Duodenal mucosa (tissue), 2 donors: ENCODE results near the gene AFAP1.

Source experiments
- H3K27ac ChIP-seq: one replicate; pipeline ENCODE4 v1.7.0; 2013; ENCODE audit warnings: low read depth, low read length
- H3K27me3 ChIP-seq, 2 donors: one replicate each; pipeline ENCODE4 v1.7.0; 2013; ENCODE audit warnings: low read length in 2 of 2, control low read depth in 1 of 2; ENCODE audit not compliant: insufficient read depth in 2 of 2, control insufficient read depth in 1 of 2
- H3K36me3 ChIP-seq, 2 donors: one replicate each; pipeline ENCODE4 v1.7.0; 2013; ENCODE audit warnings: low read length in 2 of 2, control low read depth in 1 of 2; ENCODE audit not compliant: insufficient read depth in 2 of 2, control insufficient read depth in 1 of 2
- H3K4me1 ChIP-seq, 2 donors: one replicate each; pipeline ENCODE4 v1.7.0; 2013; ENCODE audit warnings: low read length in 2 of 2, control low read depth in 1 of 2; ENCODE audit not compliant: insufficient read depth in 2 of 2, control insufficient read depth in 1 of 2
- H3K4me3 ChIP-seq, 2 donors: one replicate each; pipeline ENCODE4 v1.7.0; 2013; ENCODE audit warnings: low read length in 2 of 2, low read depth in 1 of 2
- H3K9ac ChIP-seq, 2 donors: one replicate each; pipeline ENCODE4 v1.7.0; 2013; ENCODE audit warnings: low read length in 2 of 2, low read depth in 1 of 2
- H3K9me3 ChIP-seq, 2 donors: one replicate each; pipeline ENCODE4 v1.7.0; 2013; ENCODE audit warnings: low read length in 2 of 2, control low read depth in 1 of 2; ENCODE audit not compliant: control insufficient read depth in 1 of 2

Gene AFAP1

DNA sequence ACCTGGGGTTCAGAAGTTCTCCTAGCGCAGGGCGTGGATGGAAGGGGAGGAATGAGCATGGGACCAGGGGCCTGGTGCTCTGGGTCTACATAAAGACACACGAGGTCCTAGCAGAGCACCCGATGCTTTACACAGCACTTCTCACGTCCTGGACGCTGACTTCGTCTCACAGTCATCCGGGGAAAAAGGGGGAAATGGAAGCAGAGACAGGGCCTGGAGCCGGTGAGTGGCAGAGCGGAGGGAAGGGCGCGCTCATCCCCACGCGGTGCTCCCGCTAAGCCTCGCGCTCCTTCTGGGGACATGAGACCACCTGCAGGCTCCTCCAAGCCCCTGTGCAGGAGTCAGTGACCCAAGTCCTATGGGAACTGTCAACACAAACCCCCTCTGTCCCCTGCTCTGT is 157.7 kb downstream of the AFAP1 start:
- Histone ChIP-seq H3K4me3 (no peak overlapping the region), H3K4me1 (peaks cover 14 to 20% of the 10 kb centered on the region in 2 donors), H3K9me3 (no peaks in the 10 kb centered on the region), H3K36me3 (peaks cover 11 to 29% of the 10 kb centered on the region in 2 donors), H3K9ac (no peak overlapping the region), H3K27me3 (no peaks in the 10 kb centered on the region), H3K27ac (no peak overlapping the region)

DNA sequence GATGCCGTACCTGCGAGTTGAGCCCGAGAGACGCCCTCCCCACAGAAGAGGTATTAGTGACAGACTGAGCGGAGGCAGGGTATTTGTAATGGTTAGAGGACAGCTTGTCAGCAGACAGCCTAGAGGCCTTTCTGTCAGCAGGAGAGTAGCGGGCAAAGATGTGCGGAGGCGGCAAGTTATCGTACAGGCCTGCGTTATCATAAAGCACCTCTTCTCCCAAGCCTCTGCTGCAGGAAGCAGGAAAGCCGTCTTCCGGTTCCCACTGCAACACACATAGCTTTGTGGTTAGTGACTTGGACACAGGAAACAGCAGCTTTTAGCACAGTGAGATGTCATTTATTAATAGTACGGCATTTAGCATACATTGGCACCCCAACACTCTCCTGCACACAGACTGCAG is 158.3 kb downstream of the AFAP1 start:
- H3K27ac ChIP-seq = no peak overlapping the region
- H3K36me3 ChIP-seq = peaks cover 12 to 28% of the 10 kb centered on the region in 2 donors
- peaks cover 14 to 20% of the 10 kb centered on the region in 2 donors for H3K4me1 ChIP-seq
- no peak overlapping the region for H3K4me3 ChIP-seq
- H3K9ac ChIP-seq = no peak overlapping the region
- no peaks in the 10 kb centered on the region for H3K27me3 ChIP-seq
- H3K9me3 ChIP-seq = no peaks in the 10 kb centered on the region

DNA sequence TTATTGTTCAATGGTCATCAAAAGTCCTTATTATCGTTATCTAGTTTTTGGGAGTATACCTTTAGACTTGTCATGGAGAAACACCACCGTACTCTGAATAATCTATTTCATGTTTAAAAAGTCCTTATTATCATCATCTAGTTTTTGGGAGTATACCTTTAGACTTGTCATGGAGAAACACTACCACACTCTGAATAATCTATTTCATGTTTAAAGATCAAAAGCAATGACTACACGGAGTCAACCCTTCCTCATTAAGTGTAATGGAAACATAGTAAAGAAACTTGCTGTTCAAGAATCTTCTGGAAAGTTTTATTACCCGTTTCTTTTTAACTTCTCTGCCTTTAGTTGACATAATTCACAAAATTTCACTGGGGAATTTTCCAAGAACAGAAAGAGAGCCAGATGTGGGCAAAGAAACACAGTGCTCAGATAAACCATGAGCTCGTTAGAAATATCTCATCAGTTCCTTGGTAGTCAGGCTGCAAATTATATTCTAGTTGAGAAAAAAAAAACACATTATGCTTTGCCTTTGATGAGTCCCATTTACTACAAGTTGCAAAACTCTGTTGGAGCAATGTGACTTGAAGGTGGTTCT is 158.8 kb downstream of the AFAP1 start:
- Histone ChIP-seq H3K4me3 (no peak overlapping the region), H3K27me3 (no peaks in the 10 kb centered on the region), H3K9ac (no peak overlapping the region), H3K36me3 (peaks cover 12 to 23% of the 10 kb centered on the region in 2 donors), H3K9me3 (no peaks in the 10 kb centered on the region), H3K27ac (no peak overlapping the region), H3K4me1 (peaks cover 14 to 20% of the 10 kb centered on the region in 2 donors)

DNA sequence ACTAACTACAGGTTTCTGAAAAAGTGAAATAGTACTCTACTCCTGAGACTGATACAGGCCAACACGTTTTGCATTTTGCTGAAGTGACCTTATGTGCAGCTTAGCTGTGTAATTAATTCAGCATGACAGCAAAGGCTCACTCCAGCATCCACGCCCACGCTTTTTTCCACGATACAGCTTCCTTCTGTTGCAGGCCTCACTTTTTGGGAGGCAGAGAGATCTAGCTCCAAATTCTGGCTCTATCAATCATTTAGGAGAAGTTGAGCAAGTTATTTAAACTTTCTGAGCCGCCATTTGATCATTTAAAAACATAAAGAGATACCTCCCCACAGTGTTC is 160.3 kb downstream of the AFAP1 start:
- H3K36me3 ChIP-seq = peaks cover 8 to 14% of the 10 kb centered on the region in 2 donors
- H3K9ac ChIP-seq = no peak overlapping the region

DNA sequence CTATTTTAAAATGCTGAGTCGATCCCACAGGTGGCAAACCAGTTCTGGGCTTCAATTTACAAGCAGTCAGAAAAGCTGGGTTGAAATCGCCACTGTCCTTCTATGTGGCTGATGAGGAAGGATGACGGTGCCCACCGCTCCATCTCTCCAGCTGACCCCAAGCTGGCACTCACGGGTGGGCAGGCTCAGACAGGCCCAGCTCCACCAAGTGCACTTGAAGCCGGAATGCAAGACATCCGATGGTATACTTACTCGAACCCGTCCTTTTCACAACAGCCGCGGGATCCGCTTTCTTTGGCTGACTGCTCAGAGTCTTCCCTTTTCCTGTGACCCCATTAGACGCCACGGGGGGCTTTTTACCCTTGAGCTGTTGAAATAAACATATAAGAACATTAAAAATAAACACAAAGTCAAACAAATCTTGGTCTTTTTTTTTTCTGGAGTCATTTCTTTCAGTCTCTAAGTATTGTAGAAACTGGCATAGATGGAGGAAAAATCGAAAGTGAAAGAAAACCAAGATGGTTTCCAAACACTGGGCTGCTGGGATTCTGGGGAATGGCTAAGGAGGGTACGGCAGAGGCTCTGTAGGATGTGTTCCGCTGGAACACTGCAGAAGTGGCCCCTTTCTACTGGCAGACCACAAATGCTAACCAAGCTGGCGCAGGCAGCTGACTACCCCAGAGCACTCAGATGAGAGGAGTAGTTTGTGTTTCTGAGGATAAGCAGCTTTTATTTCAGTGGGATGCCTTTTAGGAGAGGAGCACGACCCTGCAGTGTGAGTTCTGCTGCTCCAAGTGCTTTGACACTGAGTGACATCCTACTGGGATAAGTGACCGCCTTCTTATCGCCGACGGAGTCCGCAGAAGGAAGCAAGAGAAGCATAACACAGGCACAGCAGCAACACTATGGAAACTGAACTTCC is 160.9 kb downstream of the AFAP1 start:
- H3K4me3 ChIP-seq = no peak overlapping the region
- H3K27me3 ChIP-seq = no peaks in the 10 kb centered on the region
- no peak overlapping the region for H3K27ac ChIP-seq
- H3K9me3 ChIP-seq = no peaks in the 10 kb centered on the region
- H3K4me1 ChIP-seq = peaks cover 17 to 25% of the 10 kb centered on the region in 2 donors
- H3K36me3 ChIP-seq = peaks cover 8 to 19% of the 10 kb centered on the region in 2 donors
- no peak overlapping the region for H3K9ac ChIP-seq

More for the DNA sequence above, 160.3 kb downstream of the AFAP1 start:
- H3K27me3 ChIP-seq = no peaks in the 10 kb centered on the region
- H3K27ac ChIP-seq = no peak overlapping the region
- peaks cover 14 to 20% of the 10 kb centered on the region in 2 donors for H3K4me1 ChIP-seq
- no peaks in the 10 kb centered on the region for H3K9me3 ChIP-seq
- H3K4me3 ChIP-seq = no peak overlapping the region

DNA sequence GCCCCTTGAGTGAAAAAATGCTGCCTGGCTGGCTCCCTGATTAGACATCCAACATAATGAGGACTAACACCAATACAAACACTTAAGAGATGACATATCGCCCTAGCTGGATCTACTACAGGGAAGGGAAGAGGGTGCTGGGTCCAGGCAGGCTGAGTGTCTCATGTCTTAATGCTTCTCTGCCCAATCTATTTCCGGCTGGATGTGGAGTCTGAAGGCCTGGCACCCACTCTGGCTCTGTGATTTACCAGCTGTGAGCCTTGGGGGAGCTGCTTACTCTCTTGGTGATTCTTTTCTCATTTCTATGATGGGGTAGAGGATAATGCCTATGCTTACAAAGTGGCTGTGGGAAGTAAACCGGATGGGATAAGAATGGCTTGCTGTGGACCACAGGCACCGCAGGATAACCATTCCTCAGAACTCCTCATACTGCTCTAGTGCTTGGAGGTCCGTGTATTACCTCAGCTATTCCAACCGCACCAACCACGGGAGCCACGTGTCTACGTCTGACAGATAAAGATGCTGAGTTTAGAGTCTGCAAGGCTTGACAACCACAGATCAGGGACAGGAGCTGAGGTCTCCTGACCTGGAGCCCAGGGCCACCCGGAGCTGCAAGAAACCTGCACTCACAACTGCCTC is 161.7 kb downstream of the AFAP1 start:
- Histone ChIP-seq H3K9me3 (no peaks in the 10 kb centered on the region), H3K4me3 (no peak overlapping the region), H3K4me1 (peaks cover 24 to 33% of the 10 kb centered on the region in 2 donors), H3K27me3 (no peaks in the 10 kb centered on the region), H3K9ac (no peak overlapping the region), H3K36me3 (peaks cover 8 to 19% of the 10 kb centered on the region in 2 donors), H3K27ac (no peak overlapping the region)

DNA sequence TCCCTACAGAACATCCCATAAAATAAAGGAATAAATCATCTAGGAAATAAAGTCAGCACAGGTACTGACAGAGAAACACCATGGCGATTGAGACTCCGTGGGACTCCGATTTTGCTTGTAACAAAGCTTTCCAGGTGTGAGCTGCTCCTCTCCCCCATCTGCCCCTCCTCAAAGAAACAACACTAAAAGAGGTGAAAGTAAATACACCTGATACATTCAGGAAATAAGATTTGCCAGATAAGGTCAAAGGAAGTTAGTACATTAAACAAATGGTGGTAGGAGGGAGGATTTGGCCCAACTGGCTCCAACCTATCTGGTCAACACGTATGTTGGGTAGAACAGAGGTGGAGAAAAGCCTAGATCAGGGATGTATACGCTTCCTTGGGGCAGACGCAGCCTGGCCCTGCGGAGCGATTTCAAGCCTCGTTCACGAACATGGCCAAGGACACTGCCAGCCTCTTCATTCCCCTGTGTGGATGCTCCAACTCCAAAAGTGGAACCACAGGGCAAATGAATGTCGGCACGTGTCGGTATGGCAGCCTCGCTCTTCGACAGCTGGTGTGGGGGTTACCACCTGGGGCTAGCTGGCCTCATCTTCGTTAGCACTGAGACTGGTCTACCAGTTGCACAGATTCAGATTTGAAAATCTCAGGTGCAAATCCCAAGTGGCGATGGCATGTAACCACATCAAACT is 162.5 kb downstream of the AFAP1 start:
- H3K27me3 ChIP-seq = no peaks in the 10 kb centered on the region

DNA sequence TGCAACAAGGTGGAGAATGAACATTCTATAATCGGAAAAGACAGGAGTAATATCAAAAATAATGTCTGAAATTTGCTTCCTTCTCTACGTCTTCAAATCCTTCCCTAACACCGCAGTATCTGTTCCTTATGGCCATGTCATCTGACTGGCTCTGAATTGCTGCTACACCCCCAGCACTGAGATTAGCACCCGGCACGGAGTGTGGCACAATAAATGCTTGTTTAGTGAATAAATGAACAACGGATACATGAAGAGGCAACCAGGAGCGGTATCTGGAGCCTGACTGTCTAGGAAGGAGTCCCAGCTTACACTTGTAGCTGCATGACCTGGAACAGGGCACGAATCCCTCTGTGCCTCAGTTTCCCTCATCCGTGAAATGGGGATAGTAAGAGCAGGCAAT is 164.3 kb downstream of the AFAP1 start:
- no peaks in the 10 kb centered on the region for H3K27me3 ChIP-seq
- peaks cover 8 to 24% of the 10 kb centered on the region in 2 donors for H3K36me3 ChIP-seq
- no peaks in the 10 kb centered on the region for H3K9me3 ChIP-seq
- H3K9ac ChIP-seq = no peak overlapping the region
- H3K27ac ChIP-seq = no peak overlapping the region
- H3K4me1 ChIP-seq = peaks cover 37 to 38% of the 10 kb centered on the region in 2 donors
- H3K4me3 ChIP-seq = no peak overlapping the region

More for the DNA sequence above, 162.5 kb downstream of the AFAP1 start:
- no peak overlapping the region for H3K4me3 ChIP-seq
- H3K4me1 ChIP-seq = peaks cover 32 to 38% of the 10 kb centered on the region in 2 donors
- no peak overlapping the region for H3K9ac ChIP-seq
- no peak overlapping the region for H3K27ac ChIP-seq
- peaks cover 8 to 19% of the 10 kb centered on the region in 2 donors for H3K36me3 ChIP-seq
- no peaks in the 10 kb centered on the region for H3K9me3 ChIP-seq

DNA sequence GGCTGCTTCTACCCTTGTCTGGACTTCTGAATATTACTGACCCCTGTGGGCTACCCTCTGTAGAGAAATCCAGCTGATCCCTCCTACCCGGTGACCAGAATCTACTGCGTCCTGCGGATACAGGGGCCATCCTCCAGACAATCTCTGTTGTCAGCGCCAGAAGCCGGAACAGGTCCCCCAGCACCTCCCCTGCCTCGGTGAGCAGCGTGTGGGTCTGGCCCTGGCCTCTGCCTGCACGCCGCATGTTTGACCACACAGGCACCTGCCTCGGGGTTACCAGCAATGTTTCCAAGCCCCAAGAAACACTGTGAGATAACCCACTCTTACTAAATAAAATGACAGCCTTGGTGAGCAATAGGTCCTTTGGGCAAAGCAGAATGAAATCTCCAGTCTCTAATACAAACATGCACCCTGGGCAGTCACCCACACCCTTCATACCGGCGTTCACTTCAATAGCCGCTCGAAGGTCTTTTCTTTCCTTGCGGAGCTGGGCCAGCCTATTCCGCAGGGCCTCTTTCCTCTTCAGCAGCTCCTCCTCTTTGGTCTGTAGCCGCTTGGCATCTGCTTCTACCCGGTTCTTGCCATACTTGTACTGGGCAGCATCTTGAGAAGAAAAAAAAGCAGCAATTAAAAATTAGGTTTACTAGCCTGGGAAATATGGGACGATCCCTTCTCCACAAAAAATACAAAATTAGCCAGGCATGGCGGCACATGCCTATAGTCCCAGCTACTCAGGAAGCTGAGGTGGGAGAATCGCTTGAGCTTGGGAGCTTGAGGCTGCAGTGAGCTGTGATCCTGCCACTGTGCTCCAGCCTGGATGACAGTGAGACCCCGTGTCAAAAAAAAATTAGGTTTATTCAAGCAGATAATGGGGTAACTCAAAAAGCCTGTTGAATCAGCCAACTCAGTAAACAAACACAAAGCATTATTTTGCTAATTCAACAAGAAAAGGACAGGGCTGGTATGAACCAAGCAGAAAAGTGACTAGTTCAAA is 165.1 kb downstream of the AFAP1 start:
- Histone ChIP-seq H3K4me1 (peaks cover 36 to 37% of the 10 kb centered on the region in 2 donors), H3K27ac (no peak overlapping the region), H3K36me3 (peaks cover 11 to 26% of the 10 kb centered on the region in 2 donors), H3K9ac (no peak overlapping the region), H3K9me3 (no peaks in the 10 kb centered on the region), H3K27me3 (no peaks in the 10 kb centered on the region), H3K4me3 (no peak overlapping the region)
